Loucy (cell line): ENCODE results near the gene AGBL1.

Experiments
- H2AFZ ChIP-seq: fragments of 200-600 bp; sonication (generic); 2 replicates; pipeline ENCODE4 v1.6.0; 2016; ENCODE audit warnings: antibody characterized with exemption, mild to moderate bottlenecking, low read length, moderate library complexity
- H3F3A ChIP-seq: fragments of 200-600 bp; 2 replicates; pipeline ENCODE4 v1.6.0; 2016; ENCODE audit warnings: antibody characterized with exemption, low read depth, mild to moderate bottlenecking
- H3K27me3 ChIP-seq: fragments of 200-600 bp; sonication (generic); 2 replicates; pipeline ENCODE4 v1.6.1; 2014; ENCODE audit warnings: low read length, mild to moderate bottlenecking; ENCODE audit not compliant: insufficient read depth, poor library complexity, severe bottlenecking
- H3K36me3 ChIP-seq: fragments of 200-600 bp; sonication (generic); 2 replicates; pipeline ENCODE4 v1.6.1; 2016; ENCODE audit warnings: low read length; ENCODE audit not compliant: insufficient read depth
- H3K4me1 ChIP-seq: fragments of 200-600 bp; sonication (generic); 2 replicates; pipeline ENCODE4 v1.5.1; 2014; ENCODE audit warnings: low read length, mild to moderate bottlenecking; ENCODE audit not compliant: insufficient read depth, poor library complexity, severe bottlenecking
- H3K4me2 ChIP-seq: fragments of 200-600 bp; sonication (generic); 2 replicates; pipeline ENCODE4 v1.6.0; 2014; ENCODE audit warnings: antibody characterized with exemption, low read length, low read depth, mild to moderate bottlenecking; ENCODE audit not compliant: poor library complexity, severe bottlenecking
- H3K4me3 ChIP-seq: fragments of 200-600 bp; sonication (generic); 2 replicates; pipeline ENCODE4 v1.5.1; 2014; ENCODE audit warnings: low read length, mild to moderate bottlenecking, mixed read lengths; ENCODE audit not compliant: poor library complexity, severe bottlenecking
- H3K79me2 ChIP-seq: fragments of 200-600 bp; sonication (generic); 2 replicates; pipeline ENCODE4 v1.6.1; 2014; ENCODE audit warnings: low read length; ENCODE audit not compliant: insufficient read depth
- H3K9ac ChIP-seq: fragments of 200-600 bp; sonication (generic); 2 replicates; pipeline ENCODE4 v1.6.0; 2014; ENCODE audit warnings: mild to moderate bottlenecking, low read depth, low read length, moderate library complexity; ENCODE audit not compliant: poor library complexity, severe bottlenecking
- H3K9me2 ChIP-seq: fragments of 200-600 bp; sonication (generic); replicated peaks from 2 replicates; pipeline ENCODE4 v1.6.1; 2016; ENCODE audit warnings: low read depth, low read length, mixed read lengths
- H3K9me3 ChIP-seq: fragments of 200-600 bp; sonication (generic); 2 replicates; pipeline ENCODE4 v1.6.1; 2014; ENCODE audit warnings: mild to moderate bottlenecking, antibody characterized with exemption, low read length, low read depth; ENCODE audit not compliant: insufficient read depth
- H4K20me1 ChIP-seq: fragments of 200-600 bp; sonication (generic); 2 replicates; pipeline ENCODE4 v1.6.0; 2014; ENCODE audit warnings: antibody characterized with exemption, low read length, mild to moderate bottlenecking; ENCODE audit not compliant: insufficient read depth, poor library complexity, severe bottlenecking
- EZH2phosphoT487 ChIP-seq: fragments of 200-600 bp; IDR thresholded peaks from 2 replicates; pipeline ENCODE4 v1.6.1; 2018; ENCODE audit warnings: antibody characterized with exemption, mild to moderate bottlenecking, moderate library complexity, borderline replicate concordance
- TF ChIP-seq, protein P1 (sequence below): fragments of 200-600 bp; sonication (generic); conservative IDR thresholded peaks from 2 replicates; pipeline ENCODE4 v1.5.1; 2014; ENCODE audit warnings: mild to moderate bottlenecking, antibody characterized with exemption, low read length

The AGBL1 gene

DNA sequence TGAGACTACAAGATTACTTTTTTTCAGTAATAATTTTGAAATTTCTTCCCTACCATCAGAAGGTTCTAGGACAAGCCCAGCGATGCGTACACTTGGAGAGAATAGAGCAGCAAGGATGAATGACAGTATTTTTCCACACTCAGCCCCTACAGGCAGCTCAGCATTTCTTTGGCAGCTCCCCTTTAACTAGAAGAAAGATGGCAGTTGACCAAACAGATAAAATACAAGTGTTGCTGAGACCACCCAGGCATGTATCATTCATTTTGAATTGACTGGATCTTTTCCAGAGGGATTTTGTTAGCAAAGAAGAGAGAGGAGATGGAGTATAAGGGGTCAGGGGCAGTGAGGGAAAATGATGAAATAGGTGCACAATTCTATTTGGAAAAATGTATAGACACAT is 761.3 kb downstream of the AGBL1 start:
- Histone ChIP-seq H3K4me1 (no peaks in the 10 kb centered on the region), H3K9me3 (no peaks in the 10 kb centered on the region), H3K9me2 (no peaks in the 10 kb centered on the region), H3K4me3 (no peak overlapping the region), H4K20me1 (no peaks in the 10 kb centered on the region), H3K4me2 (no peak overlapping the region), H3K27me3 (no peaks in the 10 kb centered on the region), H3K79me2 (no peaks in the 10 kb centered on the region), H3K9ac (no peak overlapping the region), H2AFZ (no peak overlapping the region), H3F3A (no peaks in the 10 kb centered on the region), H3K36me3 (no peaks in the 10 kb centered on the region)
- TF ChIP-seq, protein P1, sequence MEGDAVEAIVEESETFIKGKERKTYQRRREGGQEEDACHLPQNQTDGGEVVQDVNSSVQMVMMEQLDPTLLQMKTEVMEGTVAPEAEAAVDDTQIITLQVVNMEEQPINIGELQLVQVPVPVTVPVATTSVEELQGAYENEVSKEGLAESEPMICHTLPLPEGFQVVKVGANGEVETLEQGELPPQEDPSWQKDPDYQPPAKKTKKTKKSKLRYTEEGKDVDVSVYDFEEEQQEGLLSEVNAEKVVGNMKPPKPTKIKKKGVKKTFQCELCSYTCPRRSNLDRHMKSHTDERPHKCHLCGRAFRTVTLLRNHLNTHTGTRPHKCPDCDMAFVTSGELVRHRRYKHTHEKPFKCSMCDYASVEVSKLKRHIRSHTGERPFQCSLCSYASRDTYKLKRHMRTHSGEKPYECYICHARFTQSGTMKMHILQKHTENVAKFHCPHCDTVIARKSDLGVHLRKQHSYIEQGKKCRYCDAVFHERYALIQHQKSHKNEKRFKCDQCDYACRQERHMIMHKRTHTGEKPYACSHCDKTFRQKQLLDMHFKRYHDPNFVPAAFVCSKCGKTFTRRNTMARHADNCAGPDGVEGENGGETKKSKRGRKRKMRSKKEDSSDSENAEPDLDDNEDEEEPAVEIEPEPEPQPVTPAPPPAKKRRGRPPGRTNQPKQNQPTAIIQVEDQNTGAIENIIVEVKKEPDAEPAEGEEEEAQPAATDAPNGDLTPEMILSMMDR, result no peak
- TF ChIP-seq EZH2phosphoT487, result no peak

DNA sequence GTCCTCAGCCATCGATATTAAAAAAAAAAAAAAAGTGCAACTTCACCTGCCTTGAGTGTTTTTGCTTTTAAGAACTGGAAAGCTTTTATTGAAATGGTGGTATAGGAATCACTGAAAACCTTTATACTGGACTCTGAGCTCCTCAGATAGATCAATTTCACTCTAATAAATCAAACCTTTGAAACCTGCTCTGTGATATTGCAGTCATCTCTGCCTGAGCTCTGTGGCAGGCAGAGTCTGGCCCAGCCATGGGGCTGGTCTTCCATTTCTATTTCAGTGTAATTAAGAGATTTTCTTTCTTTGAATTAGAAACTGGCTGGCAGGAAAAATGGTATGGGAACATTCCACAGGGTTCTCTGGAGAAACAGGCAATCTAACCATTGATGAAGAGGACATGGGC is 762.5 kb downstream of the AGBL1 start:
- Histone ChIP-seq H3K4me1 (no peaks in the 10 kb centered on the region), H3K9me2 (no peaks in the 10 kb centered on the region), H3K4me2 (no peak overlapping the region), H4K20me1 (no peaks in the 10 kb centered on the region), H3K4me3 (no peak overlapping the region), H3K9ac (no peak overlapping the region), H3K79me2 (no peaks in the 10 kb centered on the region), H3K36me3 (no peaks in the 10 kb centered on the region), H3F3A (no peaks in the 10 kb centered on the region), H3K9me3 (no peaks in the 10 kb centered on the region), H3K27me3 (no peaks in the 10 kb centered on the region), H2AFZ (no peak overlapping the region)
- no peak for TF ChIP-seq EZH2phosphoT487
- TF ChIP-seq, protein P1, result no peak

GRCh38 chr15:86846036-86846435 is 766.4 kb downstream of the AGBL1 start:
- Histone ChIP-seq H3K9ac (no peak overlapping the region), H3K36me3 (no peaks in the 10 kb centered on the region), H3K9me3 (no peaks in the 10 kb centered on the region), H3F3A (no peaks in the 10 kb centered on the region), H3K4me2 (no peak overlapping the region), H3K79me2 (no peaks in the 10 kb centered on the region), H4K20me1 (no peaks in the 10 kb centered on the region), H3K27me3 (no peaks in the 10 kb centered on the region), H2AFZ (no peak overlapping the region), H3K4me3 (no peak overlapping the region), H3K9me2 (no peaks in the 10 kb centered on the region), H3K4me1 (no peaks in the 10 kb centered on the region)
- TF ChIP-seq EZH2phosphoT487, result no peak
- TF ChIP-seq, protein P1, result no peak
